Epithelial cell of esophagus (primary cell): ENCODE data around the gene IGF1R.

ENCODE experiments used
- DNase-seq: peaks from one replicate; pipeline ENCODE4 v3.0.0; 2010; ENCODE audit warnings: low read depth
- H3K4me3 ChIP-seq: 2 replicates; pipeline ENCODE4 v1.5.1; 2011; ENCODE audit warnings: mild to moderate bottlenecking, low read length, control low read depth
- TF ChIP-seq, protein P1 (sequence below): IDR thresholded peaks from 2 replicates; pipeline ENCODE4 v1.5.1; 2011; ENCODE audit warnings: low read depth, mild to moderate bottlenecking, low read length, control low read depth, inconsistent platforms; ENCODE audit not compliant: insufficient read depth; ENCODE audit errors: missing control alignments

The IGF1R gene

DNA sequence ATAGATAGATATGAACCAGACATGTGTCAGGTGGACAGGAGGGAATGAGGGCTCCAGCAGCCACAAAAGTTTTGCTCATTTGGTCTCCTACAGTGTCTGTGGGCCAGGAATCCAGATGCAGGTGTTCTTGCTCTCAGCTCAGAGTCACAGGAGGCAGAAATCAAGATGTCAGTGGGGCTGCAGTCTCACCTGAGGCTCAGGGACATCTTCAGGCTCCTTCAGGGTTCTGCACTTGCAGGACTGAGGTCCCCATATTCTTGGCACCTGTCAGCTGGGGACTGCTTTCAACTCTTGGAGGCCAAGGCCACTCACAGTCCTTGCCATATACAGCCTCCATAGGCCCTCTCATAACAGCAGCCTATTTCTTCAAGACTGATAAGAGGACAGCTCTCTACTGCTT, 301.9 kb downstream of the IGF1R start:
- H3K4me3 ChIP-seq: no peak overlapping the region
- TF ChIP-seq, protein P1, sequence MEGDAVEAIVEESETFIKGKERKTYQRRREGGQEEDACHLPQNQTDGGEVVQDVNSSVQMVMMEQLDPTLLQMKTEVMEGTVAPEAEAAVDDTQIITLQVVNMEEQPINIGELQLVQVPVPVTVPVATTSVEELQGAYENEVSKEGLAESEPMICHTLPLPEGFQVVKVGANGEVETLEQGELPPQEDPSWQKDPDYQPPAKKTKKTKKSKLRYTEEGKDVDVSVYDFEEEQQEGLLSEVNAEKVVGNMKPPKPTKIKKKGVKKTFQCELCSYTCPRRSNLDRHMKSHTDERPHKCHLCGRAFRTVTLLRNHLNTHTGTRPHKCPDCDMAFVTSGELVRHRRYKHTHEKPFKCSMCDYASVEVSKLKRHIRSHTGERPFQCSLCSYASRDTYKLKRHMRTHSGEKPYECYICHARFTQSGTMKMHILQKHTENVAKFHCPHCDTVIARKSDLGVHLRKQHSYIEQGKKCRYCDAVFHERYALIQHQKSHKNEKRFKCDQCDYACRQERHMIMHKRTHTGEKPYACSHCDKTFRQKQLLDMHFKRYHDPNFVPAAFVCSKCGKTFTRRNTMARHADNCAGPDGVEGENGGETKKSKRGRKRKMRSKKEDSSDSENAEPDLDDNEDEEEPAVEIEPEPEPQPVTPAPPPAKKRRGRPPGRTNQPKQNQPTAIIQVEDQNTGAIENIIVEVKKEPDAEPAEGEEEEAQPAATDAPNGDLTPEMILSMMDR: no peak
- no peak for DNase-seq

DNA sequence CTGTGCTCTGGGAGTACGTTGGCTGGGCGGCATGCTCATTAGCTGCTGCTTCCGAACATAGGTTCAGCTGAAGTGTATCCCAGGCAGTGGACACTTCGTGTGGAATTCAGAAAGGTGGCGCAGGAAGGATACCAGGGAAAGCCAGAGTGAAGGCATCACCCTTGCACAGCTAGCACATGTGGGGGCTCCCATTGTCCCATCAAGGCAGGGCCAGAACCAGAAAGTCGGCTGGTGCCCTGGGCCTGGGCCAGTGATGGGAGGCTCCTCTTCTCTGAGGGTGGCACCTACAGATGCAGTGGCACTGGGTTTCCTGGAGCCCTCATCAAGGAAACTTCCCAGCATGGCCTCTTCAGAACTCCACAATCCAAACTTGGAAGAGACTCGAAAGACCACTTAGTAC, 302.7 kb downstream of the IGF1R start:
- no peak for DNase-seq
- TF ChIP-seq, protein P1: no peak
- no peak overlapping the region for H3K4me3 ChIP-seq

DNA sequence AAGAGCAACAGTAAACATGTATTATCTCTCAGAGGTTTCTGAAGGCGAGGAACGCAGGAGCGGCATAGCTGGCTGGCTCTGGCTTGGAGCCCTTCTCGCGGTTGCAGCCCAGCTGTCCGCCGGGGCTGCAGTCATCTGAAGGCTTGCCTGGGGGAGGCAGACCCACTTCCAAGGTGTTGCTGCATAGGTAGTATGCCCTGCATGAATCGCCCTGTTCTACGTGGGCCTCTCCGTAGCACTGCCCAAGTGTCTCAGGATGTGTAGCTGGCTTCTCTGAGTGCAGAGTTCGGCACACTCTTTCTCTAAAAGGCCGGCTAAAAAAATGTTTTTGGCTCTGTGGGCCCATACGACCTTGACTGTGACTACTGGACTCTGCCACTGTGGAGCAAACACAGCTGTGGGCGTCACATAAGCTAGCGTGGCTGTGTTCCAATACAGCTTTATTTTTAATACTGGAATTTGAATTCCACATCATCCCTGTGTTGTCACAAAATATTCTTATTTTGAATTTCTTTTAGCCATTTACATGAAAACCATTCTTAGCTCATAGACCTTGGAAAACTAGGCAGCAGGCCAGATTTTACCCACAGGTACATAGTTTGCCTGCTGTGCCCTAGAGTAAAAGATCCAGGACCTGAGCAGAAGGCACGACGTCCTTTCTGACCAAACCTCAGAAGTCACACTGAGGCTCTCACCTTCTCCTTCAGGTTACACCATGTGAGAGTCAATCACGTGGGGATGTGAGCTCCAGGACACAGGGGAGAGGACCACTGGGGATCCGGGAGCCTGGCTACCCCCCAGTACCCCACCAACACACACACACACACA, 303.4 kb downstream of the IGF1R start:
- TF ChIP-seq, protein P1: no peak
- no peak overlapping the region for H3K4me3 ChIP-seq
- DNase-seq: no peak

DNA sequence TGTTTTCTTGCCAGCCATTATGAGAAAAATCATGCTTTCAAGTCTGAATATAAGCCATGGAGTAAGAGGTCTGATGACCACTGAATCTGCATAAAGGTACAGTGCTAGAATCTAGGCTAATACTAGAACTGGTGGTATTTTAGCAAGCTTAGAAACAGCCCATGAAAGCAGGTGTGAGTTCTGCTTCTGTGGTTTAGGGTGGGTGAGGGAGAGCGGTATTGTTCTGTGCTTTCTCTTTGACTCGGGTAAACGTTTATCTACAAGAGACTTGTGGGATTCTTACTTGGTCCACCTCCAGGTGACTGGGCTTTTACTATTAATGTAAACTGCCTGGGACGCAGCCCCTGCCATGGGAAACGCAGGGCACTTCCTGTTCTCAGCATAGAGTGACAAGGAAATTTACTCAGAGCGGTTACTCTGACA, 304.1 kb downstream of the IGF1R start:
- no peak for DNase-seq
- no peak overlapping the region for H3K4me3 ChIP-seq
- TF ChIP-seq, protein P1: no peak

DNA sequence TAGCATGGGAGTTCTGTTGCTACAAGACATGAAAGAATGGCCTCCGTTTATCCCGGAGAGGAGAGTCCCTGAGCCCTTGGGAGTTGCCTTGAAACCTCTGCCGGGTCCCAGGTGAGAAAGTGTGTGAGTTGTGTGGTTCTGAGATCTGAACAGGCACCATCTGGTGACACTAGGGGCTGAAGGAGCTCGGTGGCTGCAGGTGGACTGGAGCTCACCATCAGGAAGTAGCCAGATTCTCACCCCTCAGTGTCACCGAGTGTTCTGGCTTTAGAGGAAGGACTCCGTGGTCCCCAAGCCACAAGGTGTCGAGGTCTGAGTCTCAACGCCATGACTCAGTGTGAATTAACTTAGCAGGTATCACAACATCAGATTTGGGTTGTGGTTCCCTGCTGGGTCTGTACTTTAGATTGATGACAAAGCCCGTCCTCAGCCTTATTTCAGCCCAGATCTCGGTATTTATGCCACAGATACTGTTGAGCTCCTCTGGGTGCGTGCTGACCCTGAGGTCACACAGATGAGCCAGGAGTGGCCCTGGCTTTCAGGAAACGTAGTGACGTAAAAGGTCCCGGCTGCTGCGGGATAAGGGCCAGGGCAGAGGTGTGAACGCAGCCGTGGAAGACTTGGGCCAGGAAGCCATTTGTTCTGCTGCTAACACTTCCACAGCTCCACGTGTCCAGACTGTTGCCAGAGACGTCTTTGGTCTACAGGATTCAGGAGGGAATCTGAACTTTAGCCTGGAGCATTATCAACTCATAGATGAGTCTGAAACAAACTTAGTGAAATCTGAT, 304.9 kb downstream of the IGF1R start:
- no peak for DNase-seq
- no peak overlapping the region for H3K4me3 ChIP-seq
- TF ChIP-seq, protein P1: no peak

DNA sequence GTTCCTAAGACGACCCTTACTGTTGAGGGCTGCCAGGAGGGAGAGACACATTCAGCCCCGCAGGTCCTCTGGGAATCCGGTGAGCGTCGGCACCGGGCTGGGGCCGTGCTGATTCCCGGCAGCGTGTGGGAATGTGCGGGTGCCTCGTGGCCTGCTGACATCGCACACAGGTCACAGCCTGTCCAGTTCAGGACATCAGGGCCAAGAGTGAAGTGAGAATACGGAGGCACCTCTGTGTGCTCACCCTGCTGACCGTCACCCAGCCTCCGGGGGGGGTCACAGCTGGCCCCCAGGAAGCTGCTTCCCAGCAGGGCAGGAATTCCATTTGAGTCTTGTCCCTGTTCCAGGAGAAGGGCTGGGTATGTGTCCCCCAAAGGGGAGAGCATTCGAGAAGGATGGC, 305.6 kb downstream of the IGF1R start:
- TF ChIP-seq, protein P1: no peak
- H3K4me3 ChIP-seq: no peak overlapping the region
- no peak for DNase-seq
